A549 treated with Hydrocortisone at 1 μM for 4 hours (cell line): ENCODE data around the gene MRPL1. TPM values are rescaled to one million over a fixed set of nuclear protein-coding genes. Genes with fewer than 3 reads are reported as not detected.

Experiments used
- total RNA-seq: library from RNA; stranded (reverse); fragments of 200-300 nt; extraction: Qiagen RNA extraction; gene quantifications from 5 replicates; pipeline ENCODE4 v1.2.3, GENCODE V29; 2022

Gene MRPL1
- total RNA-seq = 20.9 to 27.2 TPM (median 26.9 TPM) in 5 replicates

GRCh38 chr4:77862478-77863216 is at the start of gene MRPL1:
Gene MRPL1, plus strand, starts transcription at chr4:77862830. Its CDS starts 19 bp downstream, at chr4:77862849.

DNA sequence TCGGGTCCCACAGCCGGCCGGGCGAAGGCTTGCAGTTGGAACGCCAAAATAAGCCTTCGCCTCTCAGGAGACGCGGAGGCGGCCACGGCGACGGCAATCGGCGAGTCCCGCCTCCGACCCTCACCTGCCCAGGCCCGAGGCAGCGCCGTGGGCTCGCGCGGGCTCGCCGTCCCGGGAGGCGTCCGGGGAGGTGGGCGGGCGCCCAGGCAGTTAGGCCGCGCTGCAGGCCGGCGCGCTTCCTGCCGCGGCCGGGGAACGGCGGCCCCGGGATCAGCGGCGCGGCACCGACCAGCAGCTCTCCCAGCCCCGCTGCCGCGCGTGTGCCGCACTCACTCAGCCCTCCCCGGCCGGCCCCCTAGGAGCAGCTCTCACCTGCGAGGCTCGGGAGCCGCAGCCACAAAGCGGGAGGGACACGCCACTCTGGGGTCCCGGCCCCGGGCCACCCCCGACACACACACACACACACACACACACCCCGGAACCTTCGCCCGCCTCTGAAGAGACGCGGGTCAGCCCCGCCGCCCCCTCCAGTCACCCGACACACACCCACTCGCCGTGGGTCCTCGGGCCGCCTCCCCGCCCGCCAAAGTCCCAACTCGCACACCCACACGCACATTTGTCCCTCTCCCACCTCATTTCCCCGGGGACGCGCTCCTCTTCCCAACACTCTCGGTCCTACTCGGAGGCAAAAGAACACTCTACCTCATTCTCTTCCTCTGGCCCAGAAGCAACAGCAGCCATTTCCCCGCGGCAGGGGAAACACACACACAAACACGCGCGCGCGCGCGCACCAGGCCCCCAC is 43.8 kb upstream of the MRPL1 start, which contains the start of gene CNOT6L:
CNOT6L (minus strand) TSS at position 767 of the 802 bp plus-strand sequence; CDS start at position 707, 60 bp downstream.

Other genes starting within 250 kb of the MRPL1 start
- gene CNOT6L, start 43.5 kb upstream of the MRPL1 start, total RNA-seq = 6.2 to 12.0 TPM (median 9.4 TPM) in 5 replicates
- gene FRAS1, start 194.5 kb downstream of the MRPL1 start, total RNA-seq = 2.0 to 3.3 TPM (median 2.6 TPM) in 5 replicates